Stomach smooth muscle (tissue), 2 donors: ENCODE results near the gene TTYH2.

Experiments used
- H3K27ac ChIP-seq: one replicate; pipeline ENCODE4 v1.7.0; 2013; ENCODE audit warnings: mild to moderate bottlenecking, low read length, inconsistent platforms
- H3K27me3 ChIP-seq, 2 donors: one replicate each; pipeline ENCODE4 v1.7.0; 2013; ENCODE audit warnings: low read length in 2 of 2; ENCODE audit not compliant: insufficient read depth in 2 of 2, control insufficient read depth in 1 of 2
- H3K36me3 ChIP-seq, 2 donors: one replicate each; pipeline ENCODE4 v1.7.0; 2013; ENCODE audit warnings: low read length in 2 of 2; ENCODE audit not compliant: control insufficient read depth in 2 of 2, insufficient read depth in 2 of 2
- H3K4me1 ChIP-seq: one replicate; pipeline ENCODE4 v1.7.0; 2013; ENCODE audit warnings: low read length; ENCODE audit not compliant: control insufficient read depth, insufficient read depth
- H3K4me3 ChIP-seq, 2 donors: one replicate each; pipeline ENCODE4 v1.7.0; 2013; ENCODE audit warnings: low read length in 2 of 2
- H3K9ac ChIP-seq, 2 donors: one replicate each; pipeline ENCODE4 v1.7.0; 2013; ENCODE audit warnings: low read length in 2 of 2, mild to moderate bottlenecking in 1 of 2
- H3K9me3 ChIP-seq, 2 donors: one replicate each; pipeline ENCODE4 v1.7.0; 2013; ENCODE audit warnings: low read length in 2 of 2; ENCODE audit not compliant: control insufficient read depth in 2 of 2
- donor health status: healthy.
- donor health status: Pancreatic carcinoma.

The TTYH2 gene

DNA sequence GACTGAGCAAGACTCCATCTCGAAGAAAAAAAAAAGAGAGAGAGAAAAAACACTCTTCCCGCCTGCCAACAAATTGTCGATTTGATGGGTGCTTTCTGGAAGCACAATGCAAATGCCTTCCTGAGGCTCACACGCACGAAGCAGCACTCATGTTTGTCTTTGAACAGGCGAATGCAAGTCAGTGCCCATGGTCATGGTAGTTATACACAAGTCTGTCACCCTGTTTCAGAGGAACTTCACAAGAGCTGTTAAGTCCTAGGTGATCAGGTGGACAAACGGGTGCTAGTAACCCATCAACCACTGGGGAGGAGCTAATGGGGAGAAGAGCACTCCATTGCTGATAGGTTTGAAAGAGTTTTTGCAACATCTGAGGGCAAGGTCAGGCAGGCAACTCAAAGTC is 54.2 kb downstream of the TTYH2 start:
- Histone ChIP-seq H3K27ac (no peak overlapping the region), H3K36me3 (no peaks in the 10 kb centered on the region), H3K4me3 (no peak overlapping the region), H3K4me1 (peaks cover under 1% of the 10 kb centered on the region), H3K9ac (no peak overlapping the region), H3K9me3 (no peaks in the 10 kb centered on the region), H3K27me3 (peaks cover 0 to 6% of the 10 kb centered on the region in 2 donors)

DNA sequence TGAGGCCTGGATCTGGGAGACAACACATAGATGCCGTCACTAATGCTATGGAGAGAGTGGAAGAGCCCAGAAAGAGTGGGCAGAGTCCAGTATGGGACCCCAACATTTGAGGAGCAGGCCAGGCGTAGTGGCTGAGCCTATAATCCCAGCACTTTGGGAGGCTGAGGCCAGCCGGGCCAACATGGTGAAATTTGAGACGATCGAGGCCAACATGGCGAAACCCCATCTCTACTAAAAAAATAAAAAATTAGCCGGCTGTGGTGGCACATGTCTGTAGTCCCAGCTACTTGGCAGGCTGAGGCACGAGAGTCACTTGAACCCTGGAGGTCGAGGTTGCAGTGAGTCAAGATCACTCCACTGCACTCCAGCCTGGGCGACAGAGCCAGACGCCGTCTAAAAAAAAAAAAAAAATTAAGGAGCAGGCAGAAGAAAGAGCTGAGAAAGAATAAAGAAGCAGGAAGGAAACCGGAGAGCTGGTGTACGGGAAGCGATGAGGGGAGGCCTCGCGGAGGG is 54.7 kb downstream of the TTYH2 start:
- Histone ChIP-seq H3K36me3 (no peaks in the 10 kb centered on the region), H3K27me3 (peaks cover 4 to 6% of the 10 kb centered on the region in 2 donors), H3K4me1 (peaks cover 6% of the 10 kb centered on the region), H3K27ac (no peak overlapping the region), H3K9me3 (no peaks in the 10 kb centered on the region), H3K9ac (no peak overlapping the region), H3K4me3 (no peak overlapping the region)

DNA sequence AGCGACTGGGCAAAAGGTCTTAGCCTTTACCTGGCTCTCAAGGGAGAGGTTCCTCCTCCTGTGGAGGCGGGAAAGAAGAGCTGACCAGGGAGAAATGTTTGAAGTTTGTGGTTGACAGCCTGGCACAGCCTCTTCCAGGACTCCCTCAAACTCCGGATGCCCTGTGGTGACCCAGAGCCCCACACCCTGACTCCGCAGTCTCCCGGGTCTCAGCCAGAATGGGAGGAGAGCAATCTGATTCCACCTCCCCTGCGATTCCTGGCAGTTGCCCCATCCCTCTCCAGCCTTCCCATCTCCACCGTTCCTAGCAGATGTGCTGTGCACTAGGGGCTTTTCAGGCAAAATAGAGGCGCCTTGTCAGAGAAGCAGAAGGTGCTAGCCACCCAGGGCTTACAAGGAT is 55.2 kb downstream of the TTYH2 start:
- Histone ChIP-seq H3K9ac (no peak overlapping the region), H3K4me3 (no peak overlapping the region), H3K36me3 (no peaks in the 10 kb centered on the region), H3K27me3 (peaks cover 5 to 6% of the 10 kb centered on the region in 2 donors), H3K4me1 (peaks cover 7% of the 10 kb centered on the region), H3K27ac (no peak overlapping the region), H3K9me3 (no peaks in the 10 kb centered on the region)

DNA sequence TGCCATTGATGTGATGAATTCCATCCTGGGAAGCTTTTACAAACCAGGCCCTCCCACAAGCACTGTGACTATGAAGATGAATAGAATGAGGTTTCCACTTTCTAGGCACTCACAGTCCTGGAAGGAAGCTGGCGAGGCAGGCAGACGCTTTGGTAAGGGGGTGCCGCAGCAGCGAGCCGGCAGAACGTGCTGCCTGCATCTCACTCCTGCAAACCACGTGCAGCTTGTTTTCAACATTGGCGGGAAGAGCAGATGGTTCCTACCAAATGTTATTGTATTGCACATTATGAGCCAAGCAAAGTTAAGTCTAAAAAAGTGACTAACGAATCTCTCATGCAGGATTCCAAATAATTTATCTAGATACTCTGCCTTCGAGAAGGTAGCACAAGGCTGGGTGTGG is 57.0 kb downstream of the TTYH2 start:
- Histone ChIP-seq H3K9me3 (no peaks in the 10 kb centered on the region), H3K4me1 (peaks cover 15% of the 10 kb centered on the region), H3K27me3 (peaks cover 16 to 20% of the 10 kb centered on the region in 2 donors), H3K9ac (no peak overlapping the region), H3K4me3 (no peak overlapping the region), H3K36me3 (no peaks in the 10 kb centered on the region), H3K27ac (no peak overlapping the region)

DNA sequence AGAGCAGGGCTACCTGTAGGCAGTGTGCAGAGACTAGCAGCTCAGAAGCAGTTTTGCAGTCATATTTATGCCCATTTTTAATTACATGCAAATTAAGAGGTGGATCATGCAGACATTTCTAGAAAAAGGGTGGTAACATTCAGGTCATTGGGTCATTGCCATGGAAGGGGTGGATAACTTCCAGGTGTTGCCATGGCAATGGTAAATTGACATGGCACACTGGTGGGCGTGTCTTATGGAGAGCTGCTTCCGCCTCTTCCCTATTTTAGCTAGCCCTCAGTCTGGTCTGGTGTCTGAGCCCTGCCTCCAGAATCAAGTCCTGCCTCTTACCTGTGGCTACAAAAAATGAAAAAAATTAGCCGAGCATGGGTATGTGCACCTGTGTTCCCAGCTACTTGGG is 57.9 kb downstream of the TTYH2 start:
- H3K9ac ChIP-seq, result no peak overlapping the region

DNA sequence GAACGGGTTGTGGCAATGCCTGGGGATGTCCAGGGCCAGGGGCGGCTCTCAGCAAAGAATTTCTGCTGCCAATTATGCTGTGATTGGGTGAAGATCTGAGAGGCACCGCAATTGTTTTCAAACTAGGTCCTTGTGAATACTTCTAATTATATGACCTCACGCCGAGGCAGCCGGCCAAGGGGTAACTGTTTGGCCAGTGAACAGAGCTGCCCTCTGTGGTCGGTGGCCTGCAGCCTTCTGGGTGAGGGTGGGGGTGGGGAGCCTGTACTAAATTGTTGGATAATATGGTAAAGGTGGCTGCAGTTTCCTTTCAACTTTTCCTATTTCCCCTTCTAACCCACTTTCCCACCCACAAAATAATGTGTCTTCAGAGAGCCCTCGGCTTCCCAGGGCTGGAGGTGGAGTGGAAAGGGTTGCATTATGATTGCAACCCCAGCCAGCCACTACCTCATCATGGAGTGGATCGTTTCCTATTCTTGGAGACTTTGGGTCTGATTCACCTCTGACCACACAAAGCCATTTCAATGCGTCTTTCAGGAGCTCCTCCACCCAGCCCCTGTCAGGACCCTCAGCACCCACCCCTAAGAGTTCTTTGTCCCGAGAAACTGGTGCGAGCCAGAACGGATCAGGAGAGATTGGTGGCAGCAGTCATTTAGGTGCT is 58.7 kb downstream of the TTYH2 start:
- Histone ChIP-seq H3K9ac (no peak overlapping the region), H3K9me3 (no peaks in the 10 kb centered on the region), H3K4me3 (no peak overlapping the region), H3K4me1 (peaks cover 19% of the 10 kb centered on the region), H3K36me3 (no peaks in the 10 kb centered on the region), H3K27me3 (peaks cover 19 to 22% of the 10 kb centered on the region in 2 donors), H3K27ac (no peak overlapping the region)

More for the DNA sequence above, 57.9 kb downstream of the TTYH2 start:
- H3K4me1 ChIP-seq, result peaks cover 17% of the 10 kb centered on the region
- no peak overlapping the region for H3K4me3 ChIP-seq
- no peaks in the 10 kb centered on the region for H3K36me3 ChIP-seq
- peaks cover 17 to 22% of the 10 kb centered on the region in 2 donors for H3K27me3 ChIP-seq
- no peaks in the 10 kb centered on the region for H3K9me3 ChIP-seq
- H3K27ac ChIP-seq, result no peak overlapping the region

DNA sequence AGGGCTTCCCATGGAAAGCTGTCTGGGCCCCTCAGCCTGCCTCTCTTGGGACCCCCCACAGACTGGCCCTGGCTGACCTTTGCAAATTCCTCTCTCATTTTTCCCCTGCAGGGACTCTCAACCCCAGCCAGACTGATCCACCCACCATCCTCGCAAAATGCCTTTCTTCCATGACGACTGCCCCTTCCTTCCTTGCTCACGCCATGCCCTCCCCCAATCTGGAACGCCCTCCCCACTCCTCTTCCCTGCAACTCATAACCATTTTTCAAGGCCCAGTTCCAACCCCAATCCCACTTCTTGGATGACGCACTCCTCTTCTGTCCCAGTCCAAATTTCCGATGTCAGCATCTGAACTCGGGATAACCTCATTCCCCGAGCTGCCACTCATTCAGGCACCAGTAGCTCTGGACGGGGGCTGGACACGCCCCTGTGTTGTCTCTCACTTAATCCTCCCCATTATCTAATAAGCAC is 59.4 kb downstream of the TTYH2 start:
- Histone ChIP-seq H3K9ac (no peak overlapping the region), H3K4me3 (no peak overlapping the region), H3K36me3 (no peaks in the 10 kb centered on the region), H3K4me1 (peaks cover 19% of the 10 kb centered on the region), H3K27me3 (peaks cover 19 to 20% of the 10 kb centered on the region in 2 donors), H3K9me3 (no peaks in the 10 kb centered on the region), H3K27ac (no peak overlapping the region)

DNA sequence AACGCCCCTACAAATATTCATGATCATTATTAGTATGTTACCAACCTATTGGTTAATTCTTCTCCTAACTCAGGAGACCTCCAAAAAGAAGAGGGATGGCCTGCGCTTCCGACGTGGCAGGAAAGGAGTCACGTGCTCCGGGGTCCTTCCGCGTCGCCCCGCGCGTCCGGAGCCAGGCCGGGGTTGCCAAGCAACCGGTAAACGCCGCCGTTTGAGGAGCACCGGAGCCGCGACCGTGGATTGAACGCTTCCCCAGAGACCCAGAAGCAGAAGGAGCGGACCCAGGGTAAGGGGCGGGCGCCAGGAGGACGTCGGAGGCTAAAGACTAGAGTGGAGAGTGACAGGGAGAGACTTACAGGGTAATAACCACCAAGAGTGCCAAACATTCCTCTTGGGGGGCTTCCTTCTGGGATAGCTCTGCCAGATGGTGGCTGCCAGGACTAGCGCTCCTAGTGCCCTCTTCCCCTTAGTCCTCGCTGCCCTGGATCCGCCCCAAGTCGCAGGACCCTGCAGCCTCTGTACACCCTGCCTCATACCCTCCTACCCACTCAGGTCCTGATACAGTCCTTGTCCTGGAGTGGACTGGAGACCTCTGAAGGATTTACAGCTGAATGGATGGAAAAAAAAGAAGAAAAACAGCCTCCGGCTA is 60.8 kb downstream of the TTYH2 start, which contains the start of gene DNAI2:
TSS of gene DNAI2 (plus strand) at position 175 of the 649 bp plus-strand sequence. CDS start 7,584 bp downstream, outside the sequence.
- no peak within 1 kb of the TSS for H3K9ac ChIP-seq
- no peaks in the 10 kb centered on the region for H3K36me3 ChIP-seq
- no peak within 1 kb of the TSS for H3K27ac ChIP-seq
- peak within 1 kb of the TSS; percentile 7 to 8 for H3K4me3 ChIP-seq
- no peaks in the 10 kb centered on the region for H3K9me3 ChIP-seq
- H3K27me3 ChIP-seq, result peaks cover 17 to 19% of the 10 kb centered on the region in 2 donors
- peaks cover 19% of the 10 kb centered on the region for H3K4me1 ChIP-seq

DNA sequence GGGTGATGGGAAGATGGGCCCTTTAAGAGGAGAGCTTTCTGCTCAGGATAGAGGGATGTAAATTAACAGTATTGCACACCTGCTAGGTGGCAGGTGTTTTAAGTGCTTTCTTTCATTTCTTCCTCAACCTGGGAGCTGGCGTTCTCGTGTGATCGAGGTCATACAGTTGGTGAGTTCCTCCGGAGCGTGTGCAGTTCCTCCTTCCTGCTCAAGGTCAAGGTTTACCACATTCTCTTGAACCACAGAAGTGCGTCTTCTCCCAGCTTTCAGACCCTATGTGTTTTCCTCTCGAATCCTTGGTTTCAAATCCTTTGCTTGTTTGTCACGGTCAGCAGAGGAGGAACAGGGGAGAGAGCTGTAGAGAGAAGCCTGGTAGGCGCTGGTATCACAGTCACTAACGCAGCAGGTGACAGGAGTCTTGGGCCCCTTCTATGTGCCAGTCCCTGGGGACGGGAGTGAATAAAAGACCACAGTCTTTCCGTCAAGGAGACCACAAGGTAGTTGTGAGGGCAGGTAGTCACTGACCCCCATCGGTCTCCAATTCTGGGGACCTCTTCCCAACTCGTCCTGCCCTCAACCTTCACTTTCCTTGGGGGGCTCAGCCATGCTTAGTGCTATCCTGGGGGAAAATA is 61.5 kb downstream of the TTYH2 start:
- H3K27me3 ChIP-seq, result peaks cover 16 to 19% of the 10 kb centered on the region in 2 donors
- H3K4me1 ChIP-seq, result peaks cover 19% of the 10 kb centered on the region
- H3K9ac ChIP-seq, result no peak overlapping the region
- no peaks in the 10 kb centered on the region for H3K36me3 ChIP-seq
- H3K4me3 ChIP-seq, result no peak overlapping the region
- H3K9me3 ChIP-seq, result no peaks in the 10 kb centered on the region
- H3K27ac ChIP-seq, result no peak overlapping the region

DNA sequence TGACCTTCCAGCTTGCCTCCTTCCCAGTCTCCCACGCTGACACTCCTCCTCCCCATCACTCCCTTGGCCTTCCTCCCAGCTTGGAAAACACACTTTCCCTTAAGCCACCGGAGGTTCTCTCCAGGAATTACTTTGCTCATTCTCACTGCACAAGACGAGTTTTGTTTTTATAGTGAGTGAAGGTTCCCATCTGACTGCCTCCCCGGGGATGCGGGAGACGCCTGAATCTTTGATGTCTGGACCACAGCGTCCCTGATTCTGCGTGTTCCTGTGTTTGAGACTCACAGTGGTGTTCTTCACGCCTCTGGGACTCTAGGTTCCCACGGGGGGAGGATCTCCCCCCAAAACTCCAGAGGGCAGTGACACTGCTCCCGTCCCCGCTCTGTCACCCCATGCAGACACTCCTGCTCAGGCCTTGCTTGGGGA is 62.7 kb downstream of the TTYH2 start:
- Histone ChIP-seq H3K27me3 (peaks cover 16 to 19% of the 10 kb centered on the region in 2 donors), H3K9me3 (no peaks in the 10 kb centered on the region), H3K36me3 (no peaks in the 10 kb centered on the region), H3K9ac (peak overlapping the region in 1 of 2 donors; percentile 9), H3K4me1 (peaks cover 19% of the 10 kb centered on the region), H3K4me3 (no peak overlapping the region), H3K27ac (no peak overlapping the region)
